GM12878 (cell line): ENCODE results near the gene RPL22L1. TPM values are rescaled to one million over a fixed set of nuclear protein-coding genes. Genes with fewer than 3 reads are reported as not detected.
A peak's percentile ranks its signal among the peaks of the same experiment; 100 is the strongest.

ENCODE experiments used
- ATAC-seq: fragments of 200-7000 bp; cut with Tn5 transposase; 3 replicates; pipeline ENCODE4 v1.9.1; 2020; ENCODE audit warnings: mild to moderate bottlenecking, moderate library complexity
- BruUV-seq: library from RNA; stranded (reverse); fragments of 400-500 nt; replicated peaks from 2 replicates; lab custom pipeline; 2021; lab: Mats Ljungman, UMichigan
- CTCF ChIA-PET: fragments of 300-600 bp; sonication (Branson Sonifier 250); formaldehyde crosslinking; extraction: SDS; loops from one replicate; lab custom pipeline; 2021; ENCODE audit warnings: inconsistent platforms; lab: Yijun Ruan, JAX
- POLR2A ChIA-PET: fragments of 350-600 bp; formaldehyde crosslinking; extraction: SDS; loops from one replicate; lab custom pipeline; 2021; ENCODE audit warnings: inconsistent platforms; lab: Charles Lee
- RAD21 ChIA-PET: fragments of 300-600 bp; sonication (Branson Sonifier 250); formaldehyde crosslinking; loops from one replicate; lab custom pipeline; 2023; ENCODE audit warnings: antibody characterized with exemption; ENCODE audit not compliant: unreplicated experiment; lab: Charles Lee
- SMC1A ChIA-PET: fragments of 300-600 bp; sonication (Branson Sonifier 250); formaldehyde crosslinking; loops from one replicate; lab custom pipeline; 2023; ENCODE audit not compliant: unreplicated experiment, uncharacterized antibody; lab: Charles Lee
- DNase-seq: peaks from one replicate; pipeline ENCODE4 v3.0.0-alpha.2; 2011; ENCODE audit warnings: low read depth, low spot score
- FAIRE-seq: peaks from 3 replicates; lab custom pipeline; 2011; peaks lifted over from hg19 to GRCh38; lab: Jason Lieb, UNC
- H2AFZ ChIP-seq: 2 replicates; pipeline ENCODE4 v1.6.0; 2011; ENCODE audit warnings: low read depth, low read length, control low read depth; ENCODE audit not compliant: control insufficient read depth
- H3K27ac ChIP-seq: 2 replicates; pipeline ENCODE4 v1.5.1; 2011; ENCODE audit warnings: control low read depth; ENCODE audit not compliant: control insufficient read depth, insufficient read depth
- H3K27me3 ChIP-seq, 2 experiments: replicated peaks in 1 of 2; 2 replicates each; pipeline versions ENCODE4 v1.6.0 to v1.6.1; 2011; ENCODE audit warnings: low read length in 1 of 2; ENCODE audit not compliant: control insufficient read depth in 2 of 2, insufficient read depth in 2 of 2
- H3K36me3 ChIP-seq, 2 experiments: 2 replicates each; pipeline ENCODE4 v1.5.1; 2011; ENCODE audit warnings: low read length in 1 of 2; ENCODE audit not compliant: control insufficient read depth in 2 of 2, insufficient read depth in 2 of 2
- H3K4me1 ChIP-seq: 2 replicates; pipeline ENCODE4 v1.6.1; 2011; ENCODE audit warnings: mild to moderate bottlenecking, low read length, moderate library complexity, mixed read lengths; ENCODE audit not compliant: control insufficient read depth, insufficient read depth
- H3K4me2 ChIP-seq: 2 replicates; pipeline ENCODE4 v1.6.0; 2011; ENCODE audit warnings: control low read depth; ENCODE audit not compliant: control insufficient read depth, insufficient read depth
- H3K4me3 ChIP-seq: fragments of 200-600 bp; sonication (generic); 2 replicates; pipeline ENCODE4 v1.5.1; 2016
- H3K79me2 ChIP-seq: 2 replicates; pipeline ENCODE4 v1.6.0; 2011; ENCODE audit warnings: low read length; ENCODE audit not compliant: control insufficient read depth, insufficient read depth
- H3K9ac ChIP-seq: 2 replicates; pipeline ENCODE4 v1.8.0; 2011; ENCODE audit warnings: low read length, control low read depth, mixed read lengths; ENCODE audit not compliant: control insufficient read depth, insufficient read depth
- H3K9me3 ChIP-seq: replicated peaks from 3 replicates; pipeline ENCODE4 v1.5.1; 2011; ENCODE audit warnings: mild to moderate bottlenecking, low read length; ENCODE audit not compliant: control insufficient read depth, insufficient read depth
- H4K20me1 ChIP-seq: 2 replicates; pipeline ENCODE4 v1.6.0; 2011; ENCODE audit not compliant: control insufficient read depth, insufficient read depth
- EZH2 ChIP-seq: IDR thresholded peaks from 2 replicates; pipeline ENCODE4 v1.6.1; 2012; ENCODE audit warnings: low read depth, mild to moderate bottlenecking, control low read depth, inconsistent platforms, low read length, borderline replicate concordance; ENCODE audit not compliant: control insufficient read depth
- FOS ChIP-seq: IDR thresholded peaks from 3 replicates; pipeline ENCODE4 v1.6.1; 2011; ENCODE audit warnings: borderline replicate concordance; ENCODE audit not compliant: insufficient read length; ENCODE audit errors: extremely low read depth
- NR2C1 ChIP-seq: fragments of 450-650 bp; IDR thresholded peaks from 2 replicates; pipeline ENCODE4 v1.6.1; 2017; ENCODE audit warnings: antibody characterized with exemption, mild to moderate bottlenecking, moderate library complexity
- POU2F2 ChIP-seq: IDR thresholded peaks from 3 replicates; pipeline ENCODE4 v1.6.1; 2011; ENCODE audit warnings: low read depth, mild to moderate bottlenecking, low read length, borderline replicate concordance
- ZNF24 ChIP-seq: fragments of 450-650 bp; IDR thresholded peaks from 2 replicates; pipeline ENCODE4 v1.6.1; 2017; ENCODE audit warnings: antibody characterized with exemption, mild to moderate bottlenecking
- WGBS: methylation state at CpG from one replicate; pipeline ENCODE4 v1.1.6; 2016; ENCODE audit warnings: low lambda C conversion rate; ENCODE audit not compliant: insufficient replicate concordance, insufficient coverage; ENCODE audit errors: missing lambda C conversion rate; 5-methylcytosine and 5-hydroxymethylcytosine counted together
- in situ Hi-C: fragments of 300-500 bp; cut with MboI; formaldehyde crosslinking; loops from 9 replicates; pipeline ENCODE4 v1.14.3; 2018; ENCODE audit warnings: mixed read lengths
- intact Hi-C: fragments of 100-400 bp; cut with micrococcal nuclease; formaldehyde crosslinking; loops from one replicate; pipeline ENCODE4 v1.14.2; 2022; ENCODE audit not compliant: unreplicated experiment
- polyA plus RNA-seq, 11 experiments: library from polyadenylated mRNA; depleted of rRNA in 4 of 11; unstranded in 6 of 11; stranded (reverse) in 5 of 11; fragments of >200 nt; fragmentation: Nextera tagmentation in 4 of 11; fragmentation: Illumina TruSeq in 1 of 11; extraction: Ambion mirVana in 4 of 11; extraction: Trizol in 1 of 11; gene quantifications; 1 replicate in 1 of 11; 2 replicates in 10 of 11; pipeline versions ENCODE4 v1.2.1 to v1.2.3, GENCODE V29; 2011 to 2016; ENCODE audit warnings: inconsistent platforms in 2 of 11, missing spikeins in 2 of 11, low read depth in 1 of 11
- total RNA-seq, 4 experiments: library from RNA; depleted of rRNA in 3 of 4; stranded (reverse); fragments of >200 nt in 3 of 4; fragmentation: Illumina TruSeq in 1 of 4; extraction: Trizol in 1 of 4; gene quantifications; 2 replicates each; pipeline versions ENCODE4 v1.2.1 to v1.2.3, GENCODE V29; 2013 to 2021
- TF ChIP-seq, protein P1 (sequence below): fragments of 450-650 bp; IDR thresholded peaks from 2 replicates; pipeline ENCODE4 v1.6.1; 2017; ENCODE audit warnings: mild to moderate bottlenecking, moderate library complexity
- TF ChIP-seq, protein P2 (sequence below): fragments of 450-650 bp; IDR thresholded peaks from 2 replicates; pipeline ENCODE4 v1.6.1; 2016; ENCODE audit warnings: mild to moderate bottlenecking
- TF ChIP-seq, protein P3 (sequence below), 3 experiments: IDR thresholded peaks in 2 of 3; conservative IDR thresholded peaks in 1 of 3; 2 replicates each; pipeline ENCODE4 v1.5.1; 2011; ENCODE audit warnings: low read depth in 3 of 3, low read length in 3 of 3, mild to moderate bottlenecking in 3 of 3, control low read depth in 2 of 3, moderate library complexity in 2 of 3, inconsistent platforms in 1 of 3, mixed read lengths in 1 of 3; ENCODE audit not compliant: control insufficient read depth in 2 of 3, insufficient read depth in 1 of 3; ENCODE audit errors: extremely low read depth in 1 of 3

Gene RPL22L1
- total and polyA plus RNA-seq, 10 of the 15 experiments (the other 5 are each of a cell fraction or from before 2014, with no cell fraction given) = 203 to 803 (median 422) TPM

DNA sequence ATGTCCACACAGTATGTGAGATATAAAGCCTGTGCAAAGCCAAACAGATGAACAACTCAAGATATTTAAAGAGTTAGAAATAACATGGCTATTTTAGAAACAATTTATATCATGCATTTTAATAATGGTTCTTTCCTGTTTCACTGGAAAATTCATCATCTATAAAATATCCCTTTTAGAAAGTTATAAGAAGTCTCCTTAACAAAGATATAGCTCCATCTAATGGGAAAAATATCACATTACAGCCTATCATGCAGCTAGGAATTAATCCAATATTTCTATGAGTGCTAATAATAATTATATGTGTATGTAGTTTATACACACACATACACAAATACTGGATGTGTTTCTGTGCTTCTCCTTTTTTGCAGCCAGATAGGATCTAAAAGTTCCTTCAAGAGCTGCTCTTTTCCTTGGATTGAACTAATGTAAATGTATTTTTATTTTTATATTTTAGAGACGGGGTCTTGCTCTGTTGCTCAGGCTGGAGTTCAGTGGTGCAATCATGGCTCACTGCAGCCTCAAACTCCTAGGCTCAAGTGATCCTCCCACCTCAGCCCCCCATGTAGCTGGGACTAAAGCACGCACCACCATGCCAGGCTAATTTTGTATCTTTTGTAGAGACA, 21.6 kb downstream of the RPL22L1 start:
- H3K27me3 ChIP-seq = peaks cover under 1 to 6% of the 10 kb centered on the region in 2 experiments; a peak in 3 of 4 replicates
- no peaks in the 10 kb centered on the region for H4K20me1 ChIP-seq
- SMC1A ChIA-PET = interaction anchor here (0.6 to 1.3 kb wide), 3 partner anchors 21 to 435 kb away, joined by 3 to 4 read pairs (median 3); no protein-coding TSS in a partner anchor
- intact Hi-C loops = no loop called here
- H3K79me2 ChIP-seq = no peaks in the 10 kb centered on the region
- H3K4me3 ChIP-seq = no peak overlapping the region
- H3K36me3 ChIP-seq = no peaks in the 10 kb centered on the region
- POLR2A ChIA-PET = no interaction called here
- in situ Hi-C loops = no loop called here
- CTCF ChIA-PET = interaction anchor here (0.6 to 3.4 kb wide), 13 partner anchors 9 to 435 kb away, joined by 3 to 25 read pairs (median 3); no protein-coding TSS in a partner anchor
- H2AFZ ChIP-seq = no peak overlapping the region
- no peak overlapping the region for H3K4me2 ChIP-seq
- FAIRE-seq (no peak), ATAC-seq (no peak), DNase-seq (no peak)
- H3K4me1 ChIP-seq = no peaks in the 10 kb centered on the region
- TF ChIP-seq ZNF24 = no peak
- no peak for TF ChIP-seq EZH2
- no peak for TF ChIP-seq FOS
- no peak for TF ChIP-seq POU2F2
- TF ChIP-seq, protein P1, sequence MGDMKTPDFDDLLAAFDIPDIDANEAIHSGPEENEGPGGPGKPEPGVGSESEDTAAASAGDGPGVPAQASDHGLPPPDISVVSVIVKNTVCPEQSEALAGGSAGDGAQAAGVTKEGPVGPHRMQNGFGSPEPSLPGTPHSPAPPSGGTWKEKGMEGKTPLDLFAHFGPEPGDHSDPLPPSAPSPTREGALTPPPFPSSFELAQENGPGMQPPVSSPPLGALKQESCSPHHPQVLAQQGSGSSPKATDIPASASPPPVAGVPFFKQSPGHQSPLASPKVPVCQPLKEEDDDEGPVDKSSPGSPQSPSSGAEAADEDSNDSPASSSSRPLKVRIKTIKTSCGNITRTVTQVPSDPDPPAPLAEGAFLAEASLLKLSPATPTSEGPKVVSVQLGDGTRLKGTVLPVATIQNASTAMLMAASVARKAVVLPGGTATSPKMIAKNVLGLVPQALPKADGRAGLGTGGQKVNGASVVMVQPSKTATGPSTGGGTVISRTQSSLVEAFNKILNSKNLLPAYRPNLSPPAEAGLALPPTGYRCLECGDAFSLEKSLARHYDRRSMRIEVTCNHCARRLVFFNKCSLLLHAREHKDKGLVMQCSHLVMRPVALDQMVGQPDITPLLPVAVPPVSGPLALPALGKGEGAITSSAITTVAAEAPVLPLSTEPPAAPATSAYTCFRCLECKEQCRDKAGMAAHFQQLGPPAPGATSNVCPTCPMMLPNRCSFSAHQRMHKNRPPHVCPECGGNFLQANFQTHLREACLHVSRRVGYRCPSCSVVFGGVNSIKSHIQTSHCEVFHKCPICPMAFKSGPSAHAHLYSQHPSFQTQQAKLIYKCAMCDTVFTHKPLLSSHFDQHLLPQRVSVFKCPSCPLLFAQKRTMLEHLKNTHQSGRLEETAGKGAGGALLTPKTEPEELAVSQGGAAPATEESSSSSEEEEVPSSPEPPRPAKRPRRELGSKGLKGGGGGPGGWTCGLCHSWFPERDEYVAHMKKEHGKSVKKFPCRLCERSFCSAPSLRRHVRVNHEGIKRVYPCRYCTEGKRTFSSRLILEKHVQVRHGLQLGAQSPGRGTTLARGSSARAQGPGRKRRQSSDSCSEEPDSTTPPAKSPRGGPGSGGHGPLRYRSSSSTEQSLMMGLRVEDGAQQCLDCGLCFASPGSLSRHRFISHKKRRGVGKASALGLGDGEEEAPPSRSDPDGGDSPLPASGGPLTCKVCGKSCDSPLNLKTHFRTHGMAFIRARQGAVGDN = no peak
- TF ChIP-seq, protein P2, sequence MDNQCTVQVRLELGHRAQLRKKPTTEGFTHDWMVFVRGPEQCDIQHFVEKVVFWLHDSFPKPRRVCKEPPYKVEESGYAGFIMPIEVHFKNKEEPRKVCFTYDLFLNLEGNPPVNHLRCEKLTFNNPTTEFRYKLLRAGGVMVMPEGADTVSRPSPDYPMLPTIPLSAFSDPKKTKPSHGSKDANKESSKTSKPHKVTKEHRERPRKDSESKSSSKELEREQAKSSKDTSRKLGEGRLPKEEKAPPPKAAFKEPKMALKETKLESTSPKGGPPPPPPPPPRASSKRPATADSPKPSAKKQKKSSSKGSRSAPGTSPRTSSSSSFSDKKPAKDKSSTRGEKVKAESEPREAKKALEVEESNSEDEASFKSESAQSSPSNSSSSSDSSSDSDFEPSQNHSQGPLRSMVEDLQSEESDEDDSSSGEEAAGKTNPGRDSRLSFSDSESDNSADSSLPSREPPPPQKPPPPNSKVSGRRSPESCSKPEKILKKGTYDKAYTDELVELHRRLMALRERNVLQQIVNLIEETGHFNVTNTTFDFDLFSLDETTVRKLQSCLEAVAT = no peak
- TF ChIP-seq, protein P3, sequence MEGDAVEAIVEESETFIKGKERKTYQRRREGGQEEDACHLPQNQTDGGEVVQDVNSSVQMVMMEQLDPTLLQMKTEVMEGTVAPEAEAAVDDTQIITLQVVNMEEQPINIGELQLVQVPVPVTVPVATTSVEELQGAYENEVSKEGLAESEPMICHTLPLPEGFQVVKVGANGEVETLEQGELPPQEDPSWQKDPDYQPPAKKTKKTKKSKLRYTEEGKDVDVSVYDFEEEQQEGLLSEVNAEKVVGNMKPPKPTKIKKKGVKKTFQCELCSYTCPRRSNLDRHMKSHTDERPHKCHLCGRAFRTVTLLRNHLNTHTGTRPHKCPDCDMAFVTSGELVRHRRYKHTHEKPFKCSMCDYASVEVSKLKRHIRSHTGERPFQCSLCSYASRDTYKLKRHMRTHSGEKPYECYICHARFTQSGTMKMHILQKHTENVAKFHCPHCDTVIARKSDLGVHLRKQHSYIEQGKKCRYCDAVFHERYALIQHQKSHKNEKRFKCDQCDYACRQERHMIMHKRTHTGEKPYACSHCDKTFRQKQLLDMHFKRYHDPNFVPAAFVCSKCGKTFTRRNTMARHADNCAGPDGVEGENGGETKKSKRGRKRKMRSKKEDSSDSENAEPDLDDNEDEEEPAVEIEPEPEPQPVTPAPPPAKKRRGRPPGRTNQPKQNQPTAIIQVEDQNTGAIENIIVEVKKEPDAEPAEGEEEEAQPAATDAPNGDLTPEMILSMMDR (IDR thresholded peaks at IDR 0.05 in 2 of 3, conservative IDR thresholded peaks at IDR 0.05 in 1 of 3; ENCODE audit: control insufficient read depth in 2 of 3, extremely low read depth in 1 of 3, insufficient read depth in 1 of 3, low read depth in 3 of 3, low read length in 3 of 3) = peak in 2 of 3 experiments; percentile 9 to 16; a peak in 3 of 6 replicates
- no peak for TF ChIP-seq NR2C1
- no peak overlapping the region for H3K27ac ChIP-seq
- no peaks in the 10 kb centered on the region for H3K9me3 ChIP-seq
- RAD21 ChIA-PET = interaction anchor here (1.0 to 1.5 kb wide), 2 partner anchors 37 to 435 kb away, joined by 3 to 8 read pairs; no protein-coding TSS in a partner anchor
- 60% methylated on average over 2 of the region's 2 CpGs for WGBS
- BruUV-seq = no TSS peak
- no peak overlapping the region for H3K9ac ChIP-seq
